ENCODE data around the gene ATP1A2. TPM values are rescaled to one million over a fixed set of nuclear protein-coding genes. Genes with fewer than 3 reads are reported as not detected.

The ATP1A2 gene
- total RNA-seq, 1 experiment from 2014 or later: 0.15 TPM

- CTCF ChIA-PET: no interaction called here
- Histone ChIP-seq H3K4me1 (ENCODE audit: control insufficient read depth, insufficient read depth, low read length) (no peaks in the 10 kb centered on the region; the same call in 1 of the 2 replicates), H3K27ac (ENCODE audit: low read length) (no peak overlapping the region), H3K4me3 (ENCODE audit: low read depth in 2 of 2, low read length in 2 of 2) (no peak overlapping the region), H3K9me3 (ENCODE audit: control insufficient read depth, insufficient read depth, low read depth, low read length) (no peaks in the 10 kb centered on the region), H3K36me3 (ENCODE audit: control insufficient read depth, insufficient read depth, low read length) (no peaks in the 10 kb centered on the region), H3K27me3 (ENCODE audit: control insufficient read depth, insufficient read depth, low read length) (no peaks in the 10 kb centered on the region)
- DNase-seq (ENCODE audit: low read depth, low spot score) (no peak), ATAC-seq (no peak)
- intact Hi-C loops (cut with micrococcal nuclease; ENCODE audit: unreplicated experiment): no loop called here
- BruUV-seq (replicated peaks): no TSS peak
- in situ Hi-C loops (cut with HindIII; ENCODE audit: low pct_unique_long_range_greater_than_20kb, low sequenced_read_pairs): no loop called here
- POLR2A ChIA-PET: no interaction called here
- no peak for TF ChIP-seq TCF7L2 (IDR thresholded peaks at IDR 0.05; ENCODE audit: low read depth, low read length)
- TF ChIP-seq REST (IDR thresholded peaks at IDR 0.05; ENCODE audit: insufficient read depth in 1 of 2, low read depth in 2 of 2, low read length in 1 of 2): no peak
Measured at GRCh38 chr1:160113407-160113806, 2.2 kb upstream of the ATP1A2 start.

GRCh38 chr1:160114085-160114484, 1.5 kb upstream of the ATP1A2 start:
- Histone ChIP-seq H3K36me3 (ENCODE audit: control insufficient read depth, insufficient read depth, low read length) (no peaks in the 10 kb centered on the region), H3K4me3 (ENCODE audit: low read depth in 2 of 2, low read length in 2 of 2) (no peak overlapping the region), H3K9me3 (ENCODE audit: control insufficient read depth, insufficient read depth, low read depth, low read length) (no peaks in the 10 kb centered on the region), H3K27ac (ENCODE audit: low read length) (no peak overlapping the region), H3K4me1 (ENCODE audit: control insufficient read depth, insufficient read depth, low read length) (no peaks in the 10 kb centered on the region; the same call in 1 of the 2 replicates), H3K27me3 (ENCODE audit: control insufficient read depth, insufficient read depth, low read length) (no peaks in the 10 kb centered on the region)
- intact Hi-C loops (cut with micrococcal nuclease; ENCODE audit: unreplicated experiment): no loop called here
- CTCF ChIA-PET: interaction anchor here (0.6 kb wide), 1 partner anchor 203 kb away, joined by 6 read pairs; no protein-coding TSS in a partner anchor
- BruUV-seq (replicated peaks): no TSS peak
- DNase-seq (ENCODE audit: low read depth, low spot score): no peak
- POLR2A ChIA-PET: no interaction called here
- no peak for ATAC-seq
- in situ Hi-C loops (cut with HindIII; ENCODE audit: low pct_unique_long_range_greater_than_20kb, low sequenced_read_pairs): no loop called here
- TF ChIP-seq TCF7L2 (IDR thresholded peaks at IDR 0.05; ENCODE audit: low read depth, low read length) (no peak), SIN3A (IDR thresholded peaks at IDR 0.05; ENCODE audit: borderline replicate concordance, insufficient read depth, low read depth, low read length) (no peak), REST (IDR thresholded peaks at IDR 0.05; ENCODE audit: insufficient read depth in 1 of 2, low read depth in 2 of 2, low read length in 1 of 2) (no peak), POLR2AphosphoS5 (IDR thresholded peaks at IDR 0.05; ENCODE audit: low read depth, low read length) (no peak), CTCF (IDR thresholded peaks at IDR 0.05) (no peak)

Measured in Panc1 (cell line).